Activated CD4-positive, CD25-positive, alpha-beta regulatory T cell treated with anti-CD3 and anti-CD28 coated beads, Interleukin-2, amount 50 U/mL, for 16 hours (primary cell): ENCODE results near the gene PRKN.
"Not testable (repeated sequence)": the region's sequence is repeated elsewhere in the genome, so short reads cannot be mapped to it uniquely, and the experiment has no call there.

ENCODE experiments used
- DNase-seq: peaks from one replicate; pipeline ENCODE4 v3.0.0-alpha.2; 2020; ENCODE audit warnings: low read depth, low spot score

The PRKN gene

GRCh38 chr6:161315246-161315917 lies 1412.2 kb downstream of the PRKN start:
- DNase-seq, result not testable (repeated sequence)

- DNase-seq, result not testable (repeated sequence)
Measured at GRCh38 chr6:161314541-161315245, 1412.9 kb downstream of the PRKN start.

GRCh38 chr6:161313940-161314509 lies 1413.5 kb downstream of the PRKN start:
- no peak for DNase-seq

- not testable (repeated sequence) for DNase-seq
Measured at GRCh38 chr6:161313475-161313874, 1414.1 kb downstream of the PRKN start.

- DNase-seq, result not testable (repeated sequence)
Measured at GRCh38 chr6:161309774-161310173, 1417.8 kb downstream of the PRKN start.

GRCh38 chr6:161308075-161308655 lies 1419.4 kb downstream of the PRKN start:
- no peak for DNase-seq

GRCh38 chr6:161305860-161306259 lies 1421.7 kb downstream of the PRKN start:
- no peak for DNase-seq

GRCh38 chr6:161303628-161304340 lies 1423.8 kb downstream of the PRKN start:
- no peak for DNase-seq

GRCh38 chr6:161302949-161303348 lies 1424.6 kb downstream of the PRKN start:
- no peak for DNase-seq

GRCh38 chr6:161301338-161301737 lies 1426.2 kb downstream of the PRKN start:
- DNase-seq, result no peak

- DNase-seq, result no peak
Measured at GRCh38 chr6:161300823-161301222, 1426.7 kb downstream of the PRKN start.

GRCh38 chr6:161299726-161300125 lies 1427.8 kb downstream of the PRKN start:
- DNase-seq, result no peak
